Suppressor macrophage treated with lipopolysaccharide for 1 hour (primary cell): ENCODE data around the gene RASAL1.

Source experiments
- DNase-seq, 3 donors: peaks; one replicate each; pipeline ENCODE4 v3.0.0-alpha.2; 2020 to 2022

Gene RASAL1

DNA sequence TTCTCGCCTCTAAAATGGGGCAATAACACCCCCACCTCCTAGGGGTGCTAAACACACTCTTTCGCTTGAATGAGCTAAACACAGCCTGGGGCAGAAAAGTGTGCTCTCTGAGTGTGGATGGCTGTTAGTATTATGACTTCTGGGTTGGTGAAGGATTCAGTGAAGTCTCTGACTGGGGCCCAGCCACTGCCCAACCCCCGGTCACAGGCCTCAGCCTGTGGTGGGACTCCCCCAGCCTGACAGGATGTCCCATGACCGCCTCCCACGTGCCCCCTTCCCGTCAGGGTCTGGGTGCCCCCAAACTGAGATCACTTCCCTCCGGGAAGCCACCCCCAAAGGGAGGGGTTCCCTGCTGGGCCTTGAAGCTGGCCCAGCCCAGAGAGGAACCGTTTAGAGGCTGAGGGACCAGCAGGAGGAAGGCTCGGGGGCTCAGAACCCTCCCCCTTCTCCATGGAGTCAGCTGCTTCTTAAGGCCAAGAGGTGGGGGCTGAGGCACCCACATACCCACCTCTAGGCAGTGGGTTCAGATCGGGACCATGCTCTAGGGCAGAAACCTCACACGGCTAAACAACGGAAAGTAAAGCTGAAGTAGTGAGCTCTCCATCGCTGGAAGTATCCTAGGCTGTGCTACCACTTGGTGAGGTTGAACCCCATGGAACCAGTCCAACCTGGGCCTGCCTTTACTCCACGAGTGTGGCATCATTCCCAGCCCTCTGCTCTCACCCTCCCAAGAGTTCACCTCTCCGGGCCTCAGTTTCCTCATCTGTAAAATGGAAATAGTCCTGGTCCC is 65.2 kb downstream of the RASAL1 start:
- peak; percentile 94 to 97 (median 95) for DNase-seq

DNA sequence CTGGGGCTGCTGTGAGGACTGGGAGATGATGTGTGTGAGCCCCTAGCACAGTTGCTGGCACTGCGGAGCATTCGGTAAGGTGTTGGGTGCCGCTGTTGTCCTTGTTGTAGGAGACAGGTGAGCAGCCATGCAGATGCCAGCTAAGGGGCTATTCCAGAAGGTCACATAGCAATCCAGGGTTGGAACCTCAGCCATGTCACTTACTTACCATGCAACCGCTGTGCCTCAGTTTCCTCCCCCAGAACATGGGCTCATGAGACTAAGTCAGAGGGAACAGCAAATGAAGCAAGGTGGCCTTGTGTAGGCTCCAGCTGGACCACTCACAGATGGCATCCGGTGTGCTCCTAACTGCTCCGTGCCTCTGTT is 65.8 kb downstream of the RASAL1 start:
- DNase-seq: no peak

DNA sequence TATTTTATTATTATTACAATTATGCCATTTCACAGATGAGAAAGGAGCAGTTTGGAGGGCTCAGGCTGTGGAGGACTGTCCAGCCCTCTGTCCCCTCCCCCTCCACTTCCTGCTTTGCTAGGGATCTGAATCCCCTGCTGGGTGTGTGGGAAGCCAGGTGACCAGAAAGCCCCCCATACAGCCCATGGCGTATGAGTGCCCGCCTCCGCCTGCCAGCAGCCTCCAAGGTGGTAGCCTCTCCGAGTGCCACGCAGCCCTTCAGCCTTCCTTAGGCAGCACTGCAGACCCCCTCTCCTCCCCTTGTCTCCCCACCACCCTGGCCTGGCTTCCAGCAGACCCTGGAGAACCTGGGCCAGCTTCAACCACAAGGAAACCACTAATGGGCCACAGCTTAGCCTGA is 66.4 kb downstream of the RASAL1 start:
- DNase-seq: no peak

DNA sequence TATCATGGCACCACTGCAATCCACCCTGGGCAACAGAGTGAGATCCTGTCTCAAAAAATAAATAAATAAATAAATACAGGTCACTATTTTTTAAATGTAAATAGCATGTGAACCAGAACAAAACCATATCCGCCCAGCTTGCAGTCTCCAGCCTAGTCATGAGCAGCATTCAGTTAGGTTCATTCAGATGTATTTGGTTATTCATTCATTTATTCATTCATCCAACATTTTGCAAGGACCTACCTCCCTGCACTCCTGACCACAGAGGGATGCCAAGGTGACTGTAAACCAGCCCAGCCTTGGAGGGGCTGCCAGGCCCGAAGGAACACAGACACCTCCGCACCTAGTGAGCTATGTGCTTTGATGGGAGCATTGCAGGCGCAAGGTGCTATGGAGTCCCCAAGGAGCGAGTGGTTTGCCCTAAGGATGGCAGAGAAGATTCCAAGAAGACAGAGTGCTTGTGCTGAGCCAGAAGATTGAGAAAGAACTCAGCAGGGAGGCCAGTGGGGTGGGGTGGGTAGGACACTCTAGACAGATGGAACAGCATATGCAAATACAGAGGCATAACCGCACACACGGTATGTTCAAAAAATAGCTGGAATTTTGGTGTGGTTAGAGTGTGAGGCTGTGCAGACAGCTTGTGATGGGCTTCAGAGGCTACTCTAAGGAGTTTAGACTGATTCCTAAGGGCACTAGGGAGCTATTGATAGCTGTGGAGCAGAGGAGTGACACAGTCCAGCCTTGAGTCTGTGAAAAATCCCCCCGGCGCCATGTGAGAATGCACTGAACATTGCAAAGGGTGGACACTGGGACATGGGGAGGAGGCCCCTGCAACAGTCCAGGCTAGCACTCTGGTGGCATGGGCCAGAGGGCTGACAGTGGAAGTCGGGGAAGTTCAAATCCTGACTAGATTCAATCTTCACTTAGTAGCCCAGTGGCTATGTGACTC is 67.3 kb downstream of the RASAL1 start:
- DNase-seq: no peak

DNA sequence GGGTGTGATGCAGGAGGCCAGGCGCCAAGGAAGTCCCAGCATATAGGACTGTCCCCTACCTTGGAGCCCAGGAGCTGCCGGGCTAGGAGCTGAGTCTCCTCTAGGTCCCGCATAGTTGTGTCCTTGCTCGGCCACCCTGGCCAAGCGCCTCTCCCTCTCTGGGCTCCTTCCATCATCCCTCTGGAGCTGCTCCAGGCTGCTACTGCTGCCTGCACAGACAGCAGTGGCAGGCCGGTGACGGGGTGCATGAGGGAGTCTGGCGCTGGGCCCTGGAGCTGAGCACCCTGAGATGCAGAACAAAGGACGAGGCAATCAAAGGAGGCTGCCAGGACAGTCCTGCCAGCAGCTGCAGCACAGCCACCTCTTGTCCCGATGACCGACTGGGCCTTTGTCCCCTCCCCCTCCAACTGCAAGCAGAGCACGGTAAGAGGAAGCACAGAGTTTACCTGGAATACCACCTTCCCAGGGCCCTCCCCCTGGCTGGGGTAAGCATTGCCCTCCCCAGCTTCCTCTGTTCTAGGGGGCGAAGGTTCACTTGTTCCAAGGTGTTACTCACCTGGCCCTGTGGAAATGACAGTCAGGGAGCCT is 68.7 kb downstream of the RASAL1 start:
- DNase-seq: no peak

DNA sequence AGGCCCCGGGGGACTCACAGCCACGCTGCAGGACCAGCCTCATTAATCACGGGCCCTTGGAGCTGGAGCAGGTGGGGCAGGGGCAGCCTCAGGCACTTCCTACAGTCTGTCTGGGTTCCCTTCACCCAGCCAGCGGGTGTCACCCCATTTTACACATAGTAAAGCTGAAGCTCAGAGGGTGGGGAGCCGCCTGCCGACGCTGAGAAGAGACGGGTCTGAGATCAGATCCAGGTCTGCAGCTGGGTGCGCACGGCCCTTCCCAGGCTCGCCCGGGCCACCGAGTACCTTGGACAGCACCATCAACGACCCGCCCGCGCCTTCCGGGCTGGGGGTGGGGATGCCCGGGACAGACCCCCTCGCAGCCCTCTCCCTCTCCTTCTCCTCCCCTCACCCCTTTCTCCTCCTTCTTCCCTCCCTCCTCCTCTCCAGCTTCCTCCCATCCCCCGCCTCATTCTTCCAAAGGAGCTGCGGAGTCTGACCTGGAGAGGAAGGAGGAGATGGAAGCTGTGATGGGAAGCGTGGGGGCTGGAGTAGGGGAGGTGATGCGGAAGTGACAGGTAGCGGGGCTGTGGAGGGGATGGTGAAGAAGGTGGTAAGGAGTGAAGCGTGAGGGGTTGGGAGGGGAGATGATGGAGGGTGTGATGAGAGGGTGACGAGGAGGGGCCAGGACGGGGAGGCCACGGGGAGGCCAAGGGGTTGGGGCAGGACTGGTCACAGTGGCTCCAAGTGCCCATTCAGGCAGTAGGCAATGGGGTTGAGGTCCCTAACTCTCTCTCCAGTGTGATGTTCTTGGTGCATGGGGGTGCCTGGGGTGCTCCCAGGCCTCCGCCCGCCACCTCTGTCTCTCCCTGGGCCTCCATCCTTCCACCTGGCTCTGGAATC is 70.2 kb downstream of the RASAL1 start:
- peak in 1 of 3 donors; percentile 52 for DNase-seq

DNA sequence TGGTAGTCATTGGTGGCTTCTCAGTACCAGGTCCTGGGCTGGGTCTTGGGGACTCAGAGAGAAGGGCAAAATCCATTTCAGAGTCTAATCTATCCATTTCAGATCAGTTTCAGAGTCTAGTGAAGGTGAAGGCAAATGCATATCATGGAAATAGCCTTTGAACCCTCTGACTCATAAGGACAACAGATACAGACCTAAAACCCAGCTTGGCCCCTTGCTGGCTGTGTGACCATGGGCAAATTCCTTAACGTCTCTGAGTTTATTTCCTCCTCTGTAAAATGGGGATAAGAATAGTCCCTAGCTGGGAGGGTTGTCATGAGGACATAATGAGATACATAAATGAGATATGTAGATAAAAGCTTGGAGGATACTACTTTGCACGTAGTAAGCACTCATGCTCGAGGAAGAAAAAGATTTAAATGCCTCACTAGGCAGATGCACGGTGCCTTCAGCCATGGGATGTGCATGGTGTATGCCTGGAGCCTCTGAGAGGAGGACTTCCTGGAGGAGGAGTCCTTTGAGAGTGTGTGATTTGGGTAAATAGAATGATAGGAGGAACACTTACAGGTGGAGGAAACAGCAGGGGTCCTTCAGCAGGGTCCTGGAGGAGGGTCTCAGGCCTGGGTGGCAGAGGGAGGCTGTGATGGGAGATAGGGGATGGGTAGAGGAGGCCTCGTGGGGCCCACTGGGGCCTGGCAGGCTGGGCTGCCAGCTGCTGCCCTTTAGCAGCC is 71.0 kb downstream of the RASAL1 start:
- no peak for DNase-seq

DNA sequence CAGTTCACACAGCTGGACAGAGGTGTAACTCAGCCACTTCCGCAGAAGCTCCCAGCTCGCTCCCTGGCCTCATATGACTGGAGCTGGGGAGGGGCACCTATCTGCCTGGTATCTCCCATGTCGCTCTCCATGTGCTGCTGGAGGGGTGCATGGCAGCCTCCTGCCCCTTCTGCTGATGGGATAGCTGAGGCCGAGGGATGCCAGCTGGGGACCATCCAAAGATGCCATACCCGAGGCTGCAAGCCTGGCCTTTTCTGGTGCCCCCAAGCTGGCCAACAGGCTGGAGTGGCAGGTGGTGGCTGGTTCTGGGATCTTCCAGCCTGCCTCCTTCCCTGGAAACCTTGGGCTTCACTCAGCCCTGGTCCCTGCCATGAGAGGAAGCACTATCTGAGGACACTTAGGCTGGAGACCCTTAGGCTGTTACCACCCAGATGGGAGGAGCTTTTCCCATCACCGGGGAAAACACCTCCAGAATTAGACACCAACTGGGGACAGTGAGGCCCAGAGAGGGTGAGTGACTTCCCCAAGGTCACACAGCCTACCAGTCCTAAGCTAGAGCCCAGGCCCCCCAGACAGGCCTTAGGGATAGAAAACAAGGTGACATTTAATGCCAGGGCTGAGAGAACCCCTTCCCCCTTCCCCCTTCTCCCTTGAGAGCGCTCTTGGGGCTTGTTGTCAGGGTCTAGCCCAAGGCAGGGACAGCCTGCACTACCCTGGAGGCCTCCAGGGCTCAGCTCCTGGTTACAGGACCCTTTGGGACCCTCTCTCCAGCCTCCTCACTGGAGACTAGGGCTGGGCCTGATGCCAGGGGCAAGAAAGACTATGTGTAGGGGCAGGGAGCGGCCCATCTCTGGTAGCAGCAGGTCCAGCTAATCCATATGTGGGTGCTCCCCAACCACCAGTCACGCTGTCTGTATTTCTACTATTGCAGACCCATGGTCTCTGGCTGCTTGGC is 71.9 kb downstream of the RASAL1 start:
- DNase-seq: no peak

DNA sequence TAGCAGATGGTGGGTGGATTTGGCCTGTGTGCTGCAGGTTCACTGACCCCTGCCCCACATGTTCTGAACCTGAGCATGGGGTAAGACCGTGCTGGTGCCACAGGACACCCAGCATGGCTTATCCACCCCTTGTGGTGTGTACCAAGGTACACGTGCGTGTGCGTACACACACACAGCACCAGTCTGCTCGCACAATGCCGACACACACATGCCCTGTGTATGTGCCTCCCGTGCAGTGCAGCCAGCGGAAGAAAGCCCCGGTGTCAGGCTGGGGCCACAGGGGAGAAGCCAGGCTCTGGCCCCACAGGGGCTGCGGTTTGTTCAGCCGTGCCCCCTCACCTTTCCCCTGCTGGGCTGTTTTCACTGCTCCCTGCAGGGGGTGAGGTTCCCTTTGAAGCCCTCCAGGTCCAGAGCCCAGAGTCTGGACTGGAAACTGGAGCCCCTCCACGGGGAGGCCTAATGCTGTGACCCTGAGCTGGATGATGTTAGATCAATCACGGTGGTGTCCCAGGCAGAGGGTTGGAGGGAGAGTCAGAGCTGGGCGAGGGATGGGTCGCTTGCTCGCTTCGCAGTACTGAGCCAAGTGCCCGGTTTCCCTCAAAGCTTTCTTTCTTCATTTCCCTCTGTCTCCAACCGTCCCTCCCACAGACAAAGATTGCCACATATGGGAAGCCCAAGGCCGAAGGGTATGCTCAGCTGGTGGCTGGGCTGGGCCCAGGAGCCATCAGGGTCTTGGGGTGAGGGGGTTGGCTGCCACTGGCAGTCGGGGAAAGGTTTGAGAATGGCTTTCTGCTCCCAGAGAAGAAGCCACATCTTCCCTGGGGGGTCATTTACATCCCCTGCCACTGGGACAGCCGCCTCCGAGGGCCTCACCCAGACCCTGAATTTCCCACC is 72.8 kb downstream of the RASAL1 start:
- peak; percentile 60 to 63 (median 63) for DNase-seq

DNA sequence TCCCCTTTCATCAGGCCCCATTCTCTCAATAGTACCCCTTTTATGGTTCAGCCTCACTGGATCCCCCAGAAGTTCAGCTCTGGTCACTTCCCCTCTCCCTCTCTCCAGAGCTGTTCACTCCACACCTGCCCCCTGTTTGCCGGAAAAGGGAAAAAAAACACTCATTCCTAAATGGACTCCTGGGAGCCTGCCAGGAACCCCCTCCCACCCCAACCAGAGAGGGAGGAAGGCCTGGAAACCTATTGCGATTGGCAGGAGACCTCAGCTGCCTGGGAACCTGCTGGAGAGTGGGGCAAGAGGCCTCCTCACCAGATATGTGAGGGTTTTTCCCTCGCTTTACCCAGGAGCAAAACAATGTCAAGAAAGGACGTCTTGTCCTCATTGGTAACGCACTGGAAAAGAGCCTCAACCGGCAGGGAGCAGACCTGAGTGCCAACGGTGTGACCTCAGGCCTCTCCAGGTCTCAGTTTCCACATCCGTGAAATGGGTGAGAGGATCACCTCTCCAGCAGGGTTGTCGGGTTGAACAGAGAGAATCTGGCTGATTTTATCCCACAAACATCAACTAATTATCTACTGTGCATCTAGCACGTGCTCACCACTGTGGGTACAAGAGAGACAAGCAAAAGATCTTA is 74.4 kb downstream of the RASAL1 start:
- DNase-seq: no peak

DNA sequence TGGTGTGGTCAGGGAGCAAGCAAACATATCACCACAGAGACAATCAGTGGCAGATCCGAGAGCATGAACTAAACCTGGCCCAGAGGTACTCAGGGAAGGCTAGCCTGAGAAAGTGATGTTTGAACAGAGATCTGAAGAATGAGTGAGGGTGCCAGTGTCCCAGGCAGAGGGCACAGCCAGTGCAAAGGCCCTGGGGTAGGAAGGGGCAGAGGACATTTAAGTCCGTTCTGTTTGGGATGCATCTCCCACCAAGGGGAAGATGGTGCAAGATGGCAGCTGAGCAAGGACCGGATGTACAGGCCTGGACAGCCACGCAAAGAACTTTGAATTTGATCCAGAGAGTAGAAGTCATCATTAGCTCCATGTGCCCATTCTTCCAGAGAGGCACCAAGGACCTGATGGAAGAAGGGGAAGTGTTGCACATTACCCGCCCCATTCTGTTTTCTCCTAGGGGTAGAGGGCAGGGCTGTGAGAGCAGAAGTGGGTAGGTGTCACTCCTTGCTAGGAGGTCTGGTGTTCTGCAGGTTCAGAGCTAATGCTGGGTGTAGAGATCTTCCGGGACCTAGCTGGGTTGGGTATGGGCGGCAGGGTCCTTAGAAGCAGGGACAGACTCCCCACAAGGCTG is 75.1 kb downstream of the RASAL1 start:
- no peak for DNase-seq

DNA sequence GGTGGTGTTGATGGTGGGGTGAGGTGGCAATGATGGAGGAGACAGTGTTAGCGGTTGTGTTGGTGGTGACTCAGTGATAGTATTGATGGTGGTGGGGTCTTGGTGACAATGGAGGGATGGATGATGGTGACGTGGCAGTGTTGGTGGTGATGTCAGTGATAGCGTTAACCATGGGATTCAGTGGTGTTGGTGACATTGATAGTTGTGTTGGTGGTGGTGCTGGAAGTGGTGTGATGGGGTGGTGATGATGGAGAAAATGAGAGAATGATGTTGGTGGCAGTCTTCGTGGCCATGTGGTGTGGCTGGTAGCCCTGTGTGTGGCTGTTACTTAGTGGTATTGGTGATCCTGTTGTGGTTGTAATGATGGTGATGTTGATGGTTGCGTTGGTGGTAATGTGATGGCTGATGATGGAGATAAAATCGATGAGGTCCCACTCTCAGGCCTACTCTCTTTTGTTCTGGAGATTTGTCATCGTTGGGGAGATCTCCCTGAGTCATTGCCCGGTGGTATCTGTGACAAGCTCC is 76.4 kb downstream of the RASAL1 start:
- DNase-seq: no peak

DNA sequence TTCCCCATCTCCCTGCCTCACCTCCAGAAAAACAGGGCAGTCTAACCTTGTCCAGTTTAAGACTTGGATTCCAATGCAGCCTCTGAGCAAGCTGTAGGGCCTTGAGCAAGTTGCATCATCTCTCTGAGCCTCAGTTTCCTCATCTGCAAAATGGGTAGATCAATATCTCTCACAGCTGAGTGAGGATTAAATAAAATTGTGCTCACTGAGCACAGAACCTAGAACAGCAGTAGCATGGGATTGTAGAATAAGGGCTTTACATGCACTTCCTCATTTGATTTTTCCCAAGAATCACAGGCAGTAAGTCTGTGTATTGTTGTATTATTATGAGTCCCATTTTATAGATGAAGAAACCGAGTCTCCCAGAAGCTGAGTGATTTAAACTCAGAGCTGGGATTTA is 77.0 kb downstream of the RASAL1 start:
- DNase-seq: no peak

DNA sequence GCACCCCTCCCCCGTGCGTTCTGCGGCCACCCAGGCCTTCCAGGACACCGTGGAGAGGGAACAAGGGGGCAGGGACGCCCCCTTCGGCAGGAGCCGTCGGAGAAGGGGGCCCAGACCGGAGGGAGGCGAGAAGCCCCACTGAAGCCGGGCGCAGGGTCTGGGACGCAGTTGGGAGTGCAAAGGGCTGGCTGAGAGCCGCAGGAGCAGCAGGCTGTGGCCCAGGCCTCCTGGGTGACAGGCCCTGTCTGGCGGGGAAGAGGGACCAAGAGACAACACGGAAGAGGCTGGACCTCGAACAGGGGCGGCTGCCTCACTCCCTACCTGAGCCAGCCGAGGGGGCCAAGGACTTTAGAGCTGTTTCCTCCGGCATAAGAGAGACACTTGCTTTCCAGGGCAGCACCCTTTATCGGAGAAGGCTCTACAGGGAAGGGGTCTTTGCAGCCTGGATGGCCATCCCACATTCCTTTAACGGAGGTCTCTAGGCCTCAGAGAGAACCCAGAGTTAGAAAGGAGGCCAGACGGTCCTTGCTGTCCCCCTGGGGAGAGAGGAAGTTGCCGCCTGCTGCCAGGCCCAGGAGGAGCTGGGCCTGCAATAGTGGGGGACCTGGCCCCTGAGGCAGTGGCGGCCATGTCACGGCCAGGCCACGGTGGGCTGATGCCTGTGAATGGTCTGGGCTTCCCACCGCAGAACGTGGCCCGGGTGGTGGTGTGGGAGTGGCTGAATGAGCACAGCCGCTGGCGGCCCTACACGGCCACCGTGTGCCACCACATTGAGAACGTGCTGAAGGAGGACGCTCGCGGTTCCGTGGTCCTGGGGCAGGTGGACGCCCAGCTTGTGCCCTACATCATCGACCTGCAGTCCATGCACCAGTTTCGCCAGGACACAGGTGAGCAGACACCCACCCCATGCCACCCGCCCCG is 77.7 kb downstream of the RASAL1 start:
- no peak for DNase-seq

DNA sequence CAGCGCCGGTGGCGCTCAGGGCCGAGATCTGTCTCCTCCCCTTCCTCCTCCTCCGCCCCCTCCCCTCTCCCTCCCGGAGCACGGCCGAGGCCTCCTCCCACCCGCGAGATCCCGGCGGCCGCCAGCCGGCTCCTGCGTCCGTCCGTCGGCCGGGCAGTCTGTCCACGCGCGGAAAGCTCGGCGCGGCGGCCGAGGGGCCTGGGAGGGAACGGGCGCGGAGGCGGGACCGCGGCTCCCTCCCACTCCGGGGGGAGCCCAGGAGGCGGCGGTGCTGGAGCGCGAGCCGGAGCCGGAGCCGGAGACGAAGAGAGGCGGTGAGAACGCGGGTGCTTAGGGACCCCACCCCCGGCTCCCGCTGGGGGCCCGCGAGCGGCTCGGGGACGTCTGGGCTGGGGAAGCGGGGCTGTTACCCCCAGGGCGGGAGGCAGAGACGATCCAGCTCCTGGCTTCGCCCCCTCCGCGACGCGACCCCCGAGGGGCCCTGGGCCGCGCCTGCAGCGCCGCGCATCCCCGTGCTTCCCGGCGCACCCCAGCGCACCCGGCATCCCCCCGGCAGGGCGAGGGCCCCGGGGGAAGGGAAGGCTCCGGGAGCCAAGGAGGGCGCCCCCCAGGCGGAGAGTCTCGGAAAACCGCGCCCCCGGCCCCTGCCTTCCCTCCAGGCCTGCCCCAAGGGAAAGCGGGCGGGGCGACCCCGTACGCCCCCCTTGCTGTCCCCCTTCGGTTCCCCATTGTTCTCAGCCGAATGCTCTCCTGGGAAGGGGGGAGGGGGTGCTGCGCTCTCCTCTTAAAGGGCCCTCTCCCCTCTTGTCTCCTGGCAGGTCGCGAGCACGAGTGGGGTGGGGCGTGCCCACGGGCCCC is 78.7 kb downstream of the RASAL1 start, which contains the start of gene DTX1:
Gene DTX1 (plus strand): TSS at position 100 of the 858 bp plus-strand sequence. CDS start 1,463 bp downstream, outside the sequence.
- peak; percentile 27 to 58 (median 27) for DNase-seq

DNA sequence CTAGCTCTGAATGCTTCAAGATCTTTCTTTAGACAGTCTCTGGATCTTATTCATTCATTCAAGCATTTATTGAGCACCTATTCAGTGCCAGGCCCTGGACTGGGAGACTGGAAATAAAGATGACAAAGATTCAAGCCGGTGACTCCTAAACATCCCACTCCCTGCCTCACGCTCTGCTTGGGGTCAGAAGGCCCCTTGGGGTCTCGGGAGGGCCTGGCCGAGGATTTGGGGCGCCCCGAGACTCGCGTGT is 79.3 kb downstream of the RASAL1 start:
- DNase-seq: no peak
